ACHN (cell line): ENCODE measurements around the gene MT3.
A peak's percentile ranks its signal among the peaks of the same experiment; 100 is the strongest.

Experiments used
- DNase-seq: peaks from one replicate; pipeline ENCODE4 v3.0.0-alpha.2; 2015
- in situ Hi-C: cut with HindIII; loops from 2 replicates; pipeline ENCODE4 v1.10.0; 2017; ENCODE audit warnings: low sequenced_read_pairs, low pct_ligation_motif_present, low pct_unique_long_range_greater_than_20kb

MT3 gene

GRCh38 chr16:56589141-56590039 is at the start of gene MT3:
Gene MT3 (plus strand): TSS chr16:56589528. CDS start chr16:56589591, 63 bp downstream.
- in situ Hi-C loops: no loop called here
- peak; percentile 39 for DNase-seq

GRCh38 chr16:56539656-56540055 is 49.7 kb upstream of the MT3 start:
- DNase-seq: no peak
- in situ Hi-C loops: no loop called here

GRCh38 chr16:56542039-56542438 is 47.3 kb upstream of the MT3 start:
- in situ Hi-C loops: no loop called here
- DNase-seq: no peak

GRCh38 chr16:56547120-56547948 is 42.0 kb upstream of the MT3 start:
- DNase-seq: no peak
- in situ Hi-C loops: no loop called here

GRCh38 chr16:56547949-56548567 is 41.3 kb upstream of the MT3 start:
- in situ Hi-C loops: no loop called here
- no peak for DNase-seq

- DNase-seq: no peak
- in situ Hi-C loops: no loop called here
These were observed 40.2 kb upstream of the MT3 start for GRCh38 chr16:56549161-56549560.

GRCh38 chr16:56549744-56550385 is 39.5 kb upstream of the MT3 start:
- in situ Hi-C loops: no loop called here
- DNase-seq: no peak

- in situ Hi-C loops: no loop called here
- DNase-seq: no peak
These were observed 37.3 kb upstream of the MT3 start for GRCh38 chr16:56551796-56552738.

- in situ Hi-C loops: no loop called here
- DNase-seq: no peak
These were observed 34.9 kb upstream of the MT3 start for GRCh38 chr16:56554441-56554840.

GRCh38 chr16:56558024-56558747 is 31.1 kb upstream of the MT3 start:
- in situ Hi-C loops: no loop called here
- peak; percentile 78 for DNase-seq

GRCh38 chr16:56559109-56559508 is 30.2 kb upstream of the MT3 start:
- DNase-seq: no peak
- in situ Hi-C loops: no loop called here

GRCh38 chr16:56560447-56560846 is 28.9 kb upstream of the MT3 start:
- in situ Hi-C loops: no loop called here

GRCh38 chr16:56561126-56561525 is 28.2 kb upstream of the MT3 start:
- in situ Hi-C loops: no loop called here
- no peak for DNase-seq

More at GRCh38 chr16:56560447-56560846, 28.9 kb upstream of the MT3 start:
- DNase-seq: no peak

- in situ Hi-C loops: no loop called here
- no peak for DNase-seq
These were observed 24.4 kb upstream of the MT3 start, which contains the start of gene MT4 for GRCh38 chr16:56564793-56565477. Gene MT4 (plus strand): TSS chr16:56565073. CDS start chr16:56565129, 56 bp downstream.

GRCh38 chr16:56569971-56570370 is 19.4 kb upstream of the MT3 start:
- in situ Hi-C loops: no loop called here
- no peak for DNase-seq

GRCh38 chr16:56571525-56571924 is 17.8 kb upstream of the MT3 start:
- in situ Hi-C loops: no loop called here
- no peak for DNase-seq
